ENCODE data around the gene PRTFDC1.

Gene PRTFDC1

DNA sequence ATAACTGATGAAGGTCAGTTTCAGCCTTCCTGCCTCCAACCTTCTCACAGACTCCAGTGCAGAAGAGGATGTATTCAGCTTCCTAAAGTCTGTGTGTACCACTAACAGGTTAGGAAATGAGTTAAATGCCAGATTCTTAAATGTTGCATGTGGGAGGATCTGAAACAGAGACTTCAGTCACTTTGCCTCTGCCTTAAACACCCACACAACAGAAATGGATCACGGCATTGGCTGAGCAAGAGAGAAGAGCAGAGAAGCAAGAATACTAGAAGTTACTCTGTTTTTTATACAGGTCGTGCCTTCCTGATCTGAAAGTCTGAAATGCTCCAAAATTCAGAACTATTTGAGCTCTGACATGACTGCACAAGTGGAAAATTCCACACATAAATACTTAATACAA, 129.8 kb downstream of the PRTFDC1 start:
- no peaks in the 10 kb centered on the region for H3K9me2 ChIP-seq (replicated peaks; ENCODE audit: insufficient read depth, low read length)
- H3K36me3 ChIP-seq (ENCODE audit: low read length): no peaks in the 10 kb centered on the region
- no peak overlapping the region for H2AFZ ChIP-seq (ENCODE audit: low read depth, low read length, severe bottlenecking)
- TF ChIP-seq, protein P1, sequence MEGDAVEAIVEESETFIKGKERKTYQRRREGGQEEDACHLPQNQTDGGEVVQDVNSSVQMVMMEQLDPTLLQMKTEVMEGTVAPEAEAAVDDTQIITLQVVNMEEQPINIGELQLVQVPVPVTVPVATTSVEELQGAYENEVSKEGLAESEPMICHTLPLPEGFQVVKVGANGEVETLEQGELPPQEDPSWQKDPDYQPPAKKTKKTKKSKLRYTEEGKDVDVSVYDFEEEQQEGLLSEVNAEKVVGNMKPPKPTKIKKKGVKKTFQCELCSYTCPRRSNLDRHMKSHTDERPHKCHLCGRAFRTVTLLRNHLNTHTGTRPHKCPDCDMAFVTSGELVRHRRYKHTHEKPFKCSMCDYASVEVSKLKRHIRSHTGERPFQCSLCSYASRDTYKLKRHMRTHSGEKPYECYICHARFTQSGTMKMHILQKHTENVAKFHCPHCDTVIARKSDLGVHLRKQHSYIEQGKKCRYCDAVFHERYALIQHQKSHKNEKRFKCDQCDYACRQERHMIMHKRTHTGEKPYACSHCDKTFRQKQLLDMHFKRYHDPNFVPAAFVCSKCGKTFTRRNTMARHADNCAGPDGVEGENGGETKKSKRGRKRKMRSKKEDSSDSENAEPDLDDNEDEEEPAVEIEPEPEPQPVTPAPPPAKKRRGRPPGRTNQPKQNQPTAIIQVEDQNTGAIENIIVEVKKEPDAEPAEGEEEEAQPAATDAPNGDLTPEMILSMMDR (IDR thresholded peaks at IDR 0.05; ENCODE audit: insufficient read depth, low read length, poor library complexity, severe bottlenecking): no peak
- TF ChIP-seq EZH2phosphoT487 (conservative IDR thresholded peaks at IDR 0.05; ENCODE audit: low read length): no peak
- no peaks in the 10 kb centered on the region for H3F3A ChIP-seq (ENCODE audit: insufficient read depth)
- no peak overlapping the region for H3K9ac ChIP-seq (ENCODE audit: low read length)
- H4K20me1 ChIP-seq (ENCODE audit: low read depth, low read length): no peaks in the 10 kb centered on the region
- H3K9me3 ChIP-seq (ENCODE audit: insufficient read depth, low read length): no peaks in the 10 kb centered on the region
- H3K4me2 ChIP-seq (ENCODE audit: low read depth, low read length, poor library complexity, severe bottlenecking): no peak overlapping the region
- H3K79me2 ChIP-seq (ENCODE audit: insufficient read depth, low read length): no peaks in the 10 kb centered on the region
- no peaks in the 10 kb centered on the region for H3K27me3 ChIP-seq (ENCODE audit: low read length)
- H3K4me3 ChIP-seq (ENCODE audit: insufficient read depth, low read length, poor library complexity, severe bottlenecking): no peak overlapping the region
- no peak overlapping the region for H3K27ac ChIP-seq (ENCODE audit: low read depth, low read length)

DNA sequence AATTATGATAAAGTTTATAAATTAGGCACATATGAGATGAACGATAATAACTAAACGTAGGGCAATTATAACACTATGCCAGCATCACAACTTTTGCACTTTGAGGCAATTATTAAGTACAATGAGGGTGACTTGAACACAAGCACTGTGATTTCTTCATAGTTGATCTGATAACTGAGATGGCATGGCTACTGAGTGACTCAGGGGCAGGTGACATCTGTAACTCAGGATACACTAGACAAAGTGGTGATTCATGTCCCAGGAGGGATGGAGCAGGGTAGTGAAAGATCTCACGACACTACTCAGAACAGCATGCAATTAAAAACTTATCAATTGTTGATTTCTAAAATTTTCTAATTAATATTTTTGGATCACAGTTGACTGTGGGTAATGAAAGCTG, 130.4 kb downstream of the PRTFDC1 start:
- H3K9me2 ChIP-seq (replicated peaks; ENCODE audit: insufficient read depth, low read length): no peaks in the 10 kb centered on the region
- H3K27me3 ChIP-seq (ENCODE audit: low read length): no peaks in the 10 kb centered on the region
- no peak for TF ChIP-seq EZH2phosphoT487 (conservative IDR thresholded peaks at IDR 0.05; ENCODE audit: low read length)
- TF ChIP-seq, protein P1 (IDR thresholded peaks at IDR 0.05; ENCODE audit: insufficient read depth, low read length, poor library complexity, severe bottlenecking): no peak
- no peaks in the 10 kb centered on the region for H3K9me3 ChIP-seq (ENCODE audit: insufficient read depth, low read length)
- H3K9ac ChIP-seq (ENCODE audit: low read length): no peak overlapping the region
- H3K27ac ChIP-seq (ENCODE audit: low read depth, low read length): no peak overlapping the region
- H3K79me2 ChIP-seq (ENCODE audit: insufficient read depth, low read length): no peaks in the 10 kb centered on the region
- H3F3A ChIP-seq (ENCODE audit: insufficient read depth): no peaks in the 10 kb centered on the region
- no peak overlapping the region for H2AFZ ChIP-seq (ENCODE audit: low read depth, low read length, severe bottlenecking)
- H3K36me3 ChIP-seq (ENCODE audit: low read length): no peaks in the 10 kb centered on the region
- no peak overlapping the region for H3K4me3 ChIP-seq (ENCODE audit: insufficient read depth, low read length, poor library complexity, severe bottlenecking)
- no peak overlapping the region for H3K4me2 ChIP-seq (ENCODE audit: low read depth, low read length, poor library complexity, severe bottlenecking)
- no peaks in the 10 kb centered on the region for H4K20me1 ChIP-seq (ENCODE audit: low read depth, low read length)

DNA sequence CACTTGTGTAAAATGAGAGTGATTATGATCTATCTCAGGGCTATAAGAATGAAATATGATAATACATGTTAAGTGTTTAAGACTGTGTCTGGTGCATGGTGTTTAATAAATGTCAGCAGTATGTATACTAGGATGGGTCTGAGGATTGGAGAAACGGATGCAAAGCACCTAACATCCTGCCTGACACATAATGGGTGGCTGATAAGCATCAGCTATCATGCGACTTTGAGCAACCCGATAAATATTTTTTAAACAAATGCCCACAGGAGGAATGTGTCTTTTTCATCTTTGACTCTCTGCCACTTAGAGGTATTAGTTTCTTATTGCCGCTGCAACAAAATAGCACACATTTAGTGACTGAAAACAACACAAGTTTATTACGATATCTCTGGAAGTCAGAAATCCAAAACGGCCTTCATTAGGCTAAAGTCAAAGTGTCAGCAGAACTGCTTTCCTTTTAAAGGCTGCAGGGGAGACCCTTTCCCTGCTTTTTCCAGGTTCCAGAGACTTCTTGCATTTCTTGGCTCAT, 135.5 kb downstream of the PRTFDC1 start:
- H3F3A ChIP-seq (ENCODE audit: insufficient read depth): no peaks in the 10 kb centered on the region
- no peaks in the 10 kb centered on the region for H4K20me1 ChIP-seq (ENCODE audit: low read depth, low read length)
- no peaks in the 10 kb centered on the region for H3K9me2 ChIP-seq (replicated peaks; ENCODE audit: insufficient read depth, low read length)
- H3K4me3 ChIP-seq (ENCODE audit: insufficient read depth, low read length, poor library complexity, severe bottlenecking): no peak overlapping the region
- no peak for TF ChIP-seq EZH2phosphoT487 (conservative IDR thresholded peaks at IDR 0.05; ENCODE audit: low read length)
- TF ChIP-seq, protein P1 (IDR thresholded peaks at IDR 0.05; ENCODE audit: insufficient read depth, low read length, poor library complexity, severe bottlenecking): no peak
- H3K27ac ChIP-seq (ENCODE audit: low read depth, low read length): no peak overlapping the region
- no peaks in the 10 kb centered on the region for H3K27me3 ChIP-seq (ENCODE audit: low read length)
- no peaks in the 10 kb centered on the region for H3K79me2 ChIP-seq (ENCODE audit: insufficient read depth, low read length)
- H3K9ac ChIP-seq (ENCODE audit: low read length): no peak overlapping the region
- H3K36me3 ChIP-seq (ENCODE audit: low read length): no peaks in the 10 kb centered on the region
- no peak overlapping the region for H3K4me2 ChIP-seq (ENCODE audit: low read depth, low read length, poor library complexity, severe bottlenecking)
- H3K9me3 ChIP-seq (ENCODE audit: insufficient read depth, low read length): no peaks in the 10 kb centered on the region
- no peak overlapping the region for H2AFZ ChIP-seq (ENCODE audit: low read depth, low read length, severe bottlenecking)
